H9 (cell line): ENCODE data around the gene CCDC127. TPM values are rescaled to one million over a fixed set of nuclear protein-coding genes. Genes with fewer than 3 reads are reported as not detected.
"Not testable (repeated sequence)": the region's sequence is repeated elsewhere in the genome, so short reads cannot be mapped to it uniquely, and the experiment has no call there.

Experiments used
- DNase-seq: peaks from one replicate; pipeline ENCODE4 v3.0.0-alpha.2; 2017
- H2AFZ ChIP-seq: one replicate; pipeline ENCODE4 v1.6.1; 2013; ENCODE audit warnings: mild to moderate bottlenecking, low read length, control low read depth, moderate library complexity
- H2AK5ac ChIP-seq: 2 replicates; pipeline ENCODE4 v1.6.1; 2013; ENCODE audit warnings: low read length, control low read depth, mixed read lengths; ENCODE audit not compliant: insufficient read length
- H2BK120ac ChIP-seq: one replicate; pipeline ENCODE4 v1.6.1; 2013; ENCODE audit warnings: low read depth, mild to moderate bottlenecking, low read length, control low read depth, inconsistent platforms; ENCODE audit not compliant: poor library complexity, severe bottlenecking
- H2BK12ac ChIP-seq: 2 replicates; pipeline ENCODE4 v1.6.1; 2013; ENCODE audit warnings: low read length, control low read depth, mixed read lengths, low read depth; ENCODE audit not compliant: insufficient read length
- H2BK15ac ChIP-seq: 2 replicates; pipeline ENCODE4 v1.6.1; 2013; ENCODE audit warnings: low read depth, low read length, control low read depth
- H2BK20ac ChIP-seq: one replicate; pipeline ENCODE4 v1.6.1; 2013; ENCODE audit warnings: low read depth, mild to moderate bottlenecking, low read length, control low read depth, inconsistent platforms; ENCODE audit not compliant: poor library complexity, severe bottlenecking
- H2BK5ac ChIP-seq: 2 replicates; pipeline ENCODE4 v1.6.1; 2013; ENCODE audit warnings: low read length, control low read depth, mixed read lengths; ENCODE audit not compliant: insufficient read length
- H3K14ac ChIP-seq: 2 replicates; pipeline ENCODE4 v1.6.1; 2013; ENCODE audit warnings: low read length, control low read depth; ENCODE audit not compliant: insufficient read depth
- H3K18ac ChIP-seq: 2 replicates; pipeline ENCODE4 v1.6.1; 2013; ENCODE audit warnings: low read depth, mild to moderate bottlenecking, mixed read lengths, low read length, control low read depth; ENCODE audit not compliant: insufficient read length
- H3K23ac ChIP-seq: 2 replicates; pipeline ENCODE4 v1.6.1; 2013; ENCODE audit warnings: low read length, control low read depth, mixed read lengths, low read depth; ENCODE audit not compliant: insufficient read length
- H3K23me2 ChIP-seq: 2 replicates; pipeline ENCODE4 v1.6.1; 2013; ENCODE audit warnings: low read depth, mild to moderate bottlenecking, mixed read lengths, low read length, control low read depth; ENCODE audit not compliant: insufficient read length, poor library complexity, severe bottlenecking
- H3K27ac ChIP-seq: 2 replicates; pipeline ENCODE4 v1.5.1; 2013; ENCODE audit warnings: low read length, control low read depth, mixed read lengths, low read depth; ENCODE audit not compliant: insufficient read length
- H3K27me3 ChIP-seq: 2 replicates; pipeline ENCODE4 v1.6.1; 2013; ENCODE audit warnings: low read length, control low read depth, inconsistent platforms; ENCODE audit not compliant: insufficient read depth
- H3K4ac ChIP-seq: 2 replicates; pipeline ENCODE4 v1.6.1; 2013; ENCODE audit warnings: low read depth, mild to moderate bottlenecking, control low read depth, inconsistent platforms, low read length, moderate library complexity
- H3K4me1 ChIP-seq: 2 replicates; pipeline ENCODE4 v1.6.1; 2013; ENCODE audit warnings: low read length, control low read depth, inconsistent platforms; ENCODE audit not compliant: insufficient read depth
- H3K4me2 ChIP-seq: 2 replicates; pipeline ENCODE4 v1.6.1; 2013; ENCODE audit warnings: low read length, control low read depth, mixed read lengths; ENCODE audit not compliant: insufficient read length, insufficient read depth
- H3K56ac ChIP-seq: 2 replicates; pipeline ENCODE4 v1.6.1; 2013; ENCODE audit warnings: low read depth, mild to moderate bottlenecking, mixed read lengths, low read length, control low read depth; ENCODE audit not compliant: insufficient read length
- H3K79me1 ChIP-seq: 2 replicates; pipeline ENCODE4 v1.6.1; 2013; ENCODE audit warnings: low read depth, mild to moderate bottlenecking, moderate library complexity, low read length, control low read depth, inconsistent platforms; ENCODE audit not compliant: insufficient read depth, poor library complexity, severe bottlenecking
- H3K79me2 ChIP-seq: 2 replicates; pipeline ENCODE4 v1.6.1; 2013; ENCODE audit warnings: low read length, control low read depth, inconsistent platforms; ENCODE audit not compliant: insufficient read depth
- H3K9ac ChIP-seq: 2 replicates; pipeline ENCODE4 v1.6.1; 2013; ENCODE audit warnings: low read length, control low read depth, mixed read lengths; ENCODE audit not compliant: insufficient read length; ENCODE audit errors: extremely low read depth
- H3K9me3 ChIP-seq: one replicate; pipeline ENCODE4 v1.6.1; 2013; ENCODE audit warnings: low read depth, low read length, inconsistent platforms; ENCODE audit not compliant: control insufficient read depth
- H3T11ph ChIP-seq: one replicate; pipeline ENCODE4 v1.6.1; 2013; ENCODE audit warnings: mild to moderate bottlenecking, low read length, control low read depth, inconsistent platforms
- H4K20me1 ChIP-seq: one replicate; pipeline ENCODE4 v1.6.1; 2013; ENCODE audit not compliant: control insufficient read depth, insufficient read length, insufficient read depth
- H4K5ac ChIP-seq: 2 replicates; pipeline ENCODE4 v1.6.1; 2013; ENCODE audit warnings: low read depth, mild to moderate bottlenecking, mixed read lengths, low read length, control low read depth; ENCODE audit not compliant: insufficient read length
- H4K8ac ChIP-seq: replicated peaks from 2 replicates; pipeline ENCODE4 v1.6.1; 2013; ENCODE audit warnings: low read length, control low read depth, mixed read lengths, low read depth; ENCODE audit not compliant: insufficient read length
- H4K91ac ChIP-seq: 2 replicates; pipeline ENCODE4 v1.6.1; 2013; ENCODE audit warnings: low read depth, mild to moderate bottlenecking, moderate library complexity, mixed read lengths, low read length, control low read depth; ENCODE audit not compliant: insufficient read length
- H3K27ac Mint-ChIP-seq, 3 experiments: 2 replicates in 2 of 3; 3 replicates in 1 of 3; pipeline ENCODE4 v1.8.0; 2020 to 2021; ENCODE audit warnings: mixed read lengths in 3 of 3, mild to moderate bottlenecking in 1 of 3, moderate library complexity in 1 of 3
- H3K27me3 Mint-ChIP-seq: 2 replicates; pipeline ENCODE4 v1.8.0; 2021; ENCODE audit warnings: low read depth, mild to moderate bottlenecking, moderate library complexity, mixed read lengths
- H3K36me3 Mint-ChIP-seq, 3 experiments: 2 replicates in 2 of 3; 3 replicates in 1 of 3; pipeline ENCODE4 v1.8.0; 2020 to 2021; ENCODE audit warnings: low read depth in 3 of 3, mixed read lengths in 3 of 3; ENCODE audit not compliant: insufficient read depth in 1 of 3
- H3K4me1 Mint-ChIP-seq, 2 experiments: 2 replicates each; pipeline ENCODE4 v1.8.0; 2020; ENCODE audit warnings: mixed read lengths in 2 of 2
- H3K4me3 Mint-ChIP-seq, 2 experiments: 2 replicates in 1 of 2; 3 replicates in 1 of 2; pipeline ENCODE4 v1.8.0; 2020 to 2021; ENCODE audit warnings: mild to moderate bottlenecking in 2 of 2, mixed read lengths in 2 of 2, moderate library complexity in 1 of 2
- H3K9me3 Mint-ChIP-seq, 2 experiments: 2 replicates in 1 of 2; 3 replicates in 1 of 2; pipeline ENCODE4 v1.8.0; 2020; ENCODE audit warnings: mild to moderate bottlenecking in 2 of 2, mixed read lengths in 2 of 2, moderate library complexity in 1 of 2
- WGBS: extraction: QIAGEN DNeasy Blood & Tissue Kit; methylation state at CpG from one replicate; pipeline ENCODE4 v1.1.7; 2013; ENCODE audit warnings: missing lambda C conversion rate, low lambda C conversion rate, mixed read lengths; ENCODE audit not compliant: insufficient read length; ENCODE audit errors: extremely low coverage; 5-methylcytosine and 5-hydroxymethylcytosine counted together
- long read RNA-seq: library from polyadenylated mRNA; unstranded; transcript quantifications from one replicate; pipeline ENCODE4 v2.0.0, GENCODE V29; 2020
- total RNA-seq: library from RNA; stranded (reverse); gene quantifications from 2 replicates; pipeline ENCODE4 v1.2.1, GENCODE V29; 2021
- TF ChIP-seq, protein P1 (sequence below): fragments of 200-600 bp; sonication (generic); conservative IDR thresholded peaks from 3 replicates; pipeline ENCODE4 v1.8.0; 2021; ENCODE audit warnings: antibody characterized with exemption, mild to moderate bottlenecking

Gene CCDC127, protein sequence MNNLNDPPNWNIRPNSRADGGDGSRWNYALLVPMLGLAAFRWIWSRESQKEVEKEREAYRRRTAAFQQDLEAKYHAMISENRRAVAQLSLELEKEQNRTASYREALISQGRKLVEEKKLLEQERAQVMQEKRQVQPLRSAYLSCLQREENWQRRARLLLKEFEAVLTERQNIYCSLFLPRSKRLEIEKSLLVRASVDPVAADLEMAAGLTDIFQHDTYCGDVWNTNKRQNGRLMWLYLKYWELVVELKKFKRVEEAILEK
- 9.0 and 9.4 TPM in 2 replicates for total RNA-seq
- long read RNA-seq, full-length matches to known transcripts: 80 of 86 reads
- long read RNA-seq, partial matches to known transcripts: 0 of 86 reads
- long read RNA-seq, other reads (novel, unspliced or antisense): 6 of 86 reads

- H3K56ac ChIP-seq, H2BK20ac ChIP-seq, H2BK15ac ChIP-seq, H2BK5ac ChIP-seq, H3K9me3 ChIP-seq, H2AK5ac ChIP-seq, H4K20me1 ChIP-seq, H3K27me3 ChIP-seq, H3K27me3 Mint-ChIP-seq, H4K5ac ChIP-seq, H4K8ac ChIP-seq, H2AFZ ChIP-seq, H3K23me2 ChIP-seq, H3K27ac ChIP-seq, H3T11ph ChIP-seq, H3K4me1 ChIP-seq, H4K91ac ChIP-seq, H3K18ac ChIP-seq, H3K79me1 ChIP-seq, H3K79me2 ChIP-seq, H3K23ac ChIP-seq, H3K4ac ChIP-seq, H3K9me3 Mint-ChIP-seq, H2BK12ac ChIP-seq, H2BK120ac ChIP-seq: not testable (repeated sequence)
- no CpG with 5 or more reads among the region's 75 CpGs for WGBS
- H3K9ac ChIP-seq: peak within 1 kb of the TSS; percentile 64
- Mint-ChIP-seq H3K36me3 (peaks cover 16 to 32% (median 25%) of the 10 kb centered on the region in 3 experiments; a peak in 6 of 7 replicates), H3K4me3 (peak within 1 kb of the TSS; percentile 95 to 98), H3K4me1 (peaks cover 31% of the 10 kb centered on the region in 2 experiments), H3K27ac (peak within 1 kb of the TSS; percentile 32 to 96 (median 96))
- peak within 1 kb of the TSS; percentile 73; the same call in 1 of the 2 replicates for H3K14ac ChIP-seq
- DNase-seq: peak; percentile 95
- H3K4me2 ChIP-seq: peak within 1 kb of the TSS; percentile 75
- TF ChIP-seq, protein P1, sequence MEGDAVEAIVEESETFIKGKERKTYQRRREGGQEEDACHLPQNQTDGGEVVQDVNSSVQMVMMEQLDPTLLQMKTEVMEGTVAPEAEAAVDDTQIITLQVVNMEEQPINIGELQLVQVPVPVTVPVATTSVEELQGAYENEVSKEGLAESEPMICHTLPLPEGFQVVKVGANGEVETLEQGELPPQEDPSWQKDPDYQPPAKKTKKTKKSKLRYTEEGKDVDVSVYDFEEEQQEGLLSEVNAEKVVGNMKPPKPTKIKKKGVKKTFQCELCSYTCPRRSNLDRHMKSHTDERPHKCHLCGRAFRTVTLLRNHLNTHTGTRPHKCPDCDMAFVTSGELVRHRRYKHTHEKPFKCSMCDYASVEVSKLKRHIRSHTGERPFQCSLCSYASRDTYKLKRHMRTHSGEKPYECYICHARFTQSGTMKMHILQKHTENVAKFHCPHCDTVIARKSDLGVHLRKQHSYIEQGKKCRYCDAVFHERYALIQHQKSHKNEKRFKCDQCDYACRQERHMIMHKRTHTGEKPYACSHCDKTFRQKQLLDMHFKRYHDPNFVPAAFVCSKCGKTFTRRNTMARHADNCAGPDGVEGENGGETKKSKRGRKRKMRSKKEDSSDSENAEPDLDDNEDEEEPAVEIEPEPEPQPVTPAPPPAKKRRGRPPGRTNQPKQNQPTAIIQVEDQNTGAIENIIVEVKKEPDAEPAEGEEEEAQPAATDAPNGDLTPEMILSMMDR: peak; percentile 62
These were observed at the start of gene CCDC127, which contains the start of gene SDHA for GRCh38 chr5:217494-218456. Gene CCDC127, minus strand, starts transcription at chr5:218153. Its CDS starts 1,304 bp downstream, at chr5:216849. Gene SDHA, plus strand, starts transcription at chr5:218320. Its CDS starts 36 bp downstream, at chr5:218356.
